AML-193 (cell line): Measurements from ENCODE around the gene MRPL44.
A peak's percentile ranks its signal among the peaks of the same experiment; 100 is the strongest.
"Not testable (repeated sequence)": the region's sequence is repeated elsewhere in the genome, so short reads cannot be mapped to it uniquely, and the experiment has no call there.

Experiments
- DNase-seq, 2 experiments: peaks; one replicate each; lab custom pipeline; 2025; lab: John Stamatoyannopoulos, UW

The MRPL44 gene

DNA sequence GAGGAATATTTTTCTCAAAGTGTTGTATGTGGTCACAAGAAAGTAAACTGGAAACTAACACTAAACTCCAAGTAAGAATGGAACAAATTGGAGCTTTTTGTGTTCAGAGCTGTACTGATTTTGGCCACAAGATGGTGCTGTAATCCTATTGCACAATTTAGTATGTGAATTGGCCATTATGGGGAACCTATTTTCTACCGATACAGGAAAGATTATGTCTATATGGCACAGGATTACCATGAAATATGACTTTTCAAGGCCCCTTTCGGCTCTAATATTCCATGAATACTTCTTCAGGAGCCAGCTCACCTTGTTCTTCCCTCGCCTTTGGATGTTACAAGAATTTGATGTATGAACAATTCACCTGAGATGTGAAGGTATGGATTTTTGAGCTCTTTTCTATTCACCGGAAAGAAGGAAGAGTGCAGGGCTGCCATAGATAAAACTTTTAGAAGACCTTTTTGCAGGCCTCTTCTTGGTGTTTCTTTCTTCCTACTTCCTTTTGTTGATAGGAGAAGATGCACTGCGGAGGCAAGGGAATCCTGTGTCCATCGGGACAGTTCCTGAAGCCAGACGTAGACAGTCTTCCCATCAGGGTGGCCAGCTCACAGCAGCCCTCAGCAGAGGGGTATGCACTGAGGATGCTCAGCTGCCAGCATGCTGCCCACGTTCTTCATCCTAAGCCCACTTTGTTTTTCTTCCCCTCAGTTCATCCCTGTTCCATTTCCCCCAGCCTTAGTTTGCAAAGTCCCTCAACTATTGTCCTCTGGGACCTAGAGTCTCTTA, 13.3 kb downstream of the MRPL44 start:
- DNase-seq = peak; percentile 60 to 62

DNA sequence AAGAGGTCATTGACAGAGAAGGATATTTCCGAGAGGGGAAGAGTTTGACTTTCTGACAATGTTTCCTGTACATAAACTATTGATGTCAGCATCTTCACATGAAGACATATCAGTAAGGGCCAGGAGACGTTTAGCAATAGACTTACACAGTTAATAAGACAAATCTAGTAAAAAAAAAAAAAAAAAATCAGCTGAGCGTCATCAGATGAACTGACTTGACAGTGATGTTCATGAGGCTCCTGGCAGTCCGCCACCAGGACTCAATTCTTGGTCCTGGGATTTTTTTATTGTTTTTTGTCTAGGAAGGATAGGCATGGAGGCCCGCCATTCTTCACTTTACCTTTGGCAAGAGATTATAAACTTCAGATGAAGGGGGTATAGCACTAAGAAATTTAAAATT, 14.5 kb downstream of the MRPL44 start:
- no peak for DNase-seq

DNA sequence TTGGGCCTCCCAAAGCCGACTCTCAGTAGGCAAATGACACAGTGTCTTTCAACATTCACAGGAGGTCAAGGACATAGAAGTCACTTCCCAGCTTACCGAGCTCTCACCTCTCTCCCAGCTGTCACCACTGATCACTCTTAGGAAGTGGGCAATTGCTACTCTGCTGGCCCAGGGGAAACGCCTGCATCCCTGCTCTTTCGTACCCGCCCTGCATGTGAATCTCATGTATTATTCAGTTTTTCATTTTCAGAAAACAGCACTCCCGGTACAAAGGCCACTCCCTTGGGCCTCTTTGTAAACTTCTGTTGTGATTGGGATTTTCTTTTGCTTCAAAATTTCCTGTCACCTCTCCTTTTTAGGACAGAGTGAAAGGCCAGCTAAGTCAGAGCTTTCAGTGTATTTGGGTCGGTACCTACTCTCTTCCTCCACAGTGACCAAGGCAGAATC, 15.4 kb downstream of the MRPL44 start:
- DNase-seq = no peak

DNA sequence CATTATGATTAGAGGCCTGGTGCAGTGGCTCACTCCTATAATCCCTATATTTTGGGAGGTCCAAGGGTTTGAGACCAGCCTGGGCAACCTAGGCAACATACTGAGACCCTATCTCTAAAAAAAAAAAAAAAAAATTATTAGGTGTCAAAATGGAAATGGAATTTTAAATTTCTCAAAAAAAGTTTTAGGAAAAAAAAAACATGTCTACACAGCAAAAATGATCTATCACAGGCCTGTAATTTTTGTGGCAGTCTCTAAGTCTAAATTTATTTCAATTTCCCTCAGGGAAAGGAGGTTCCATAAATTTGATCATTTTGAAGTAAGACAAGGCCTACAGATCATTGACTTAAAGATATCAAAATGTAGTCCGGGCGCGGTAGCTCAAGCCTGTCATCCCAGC, 16.3 kb downstream of the MRPL44 start:
- no peak for DNase-seq

DNA sequence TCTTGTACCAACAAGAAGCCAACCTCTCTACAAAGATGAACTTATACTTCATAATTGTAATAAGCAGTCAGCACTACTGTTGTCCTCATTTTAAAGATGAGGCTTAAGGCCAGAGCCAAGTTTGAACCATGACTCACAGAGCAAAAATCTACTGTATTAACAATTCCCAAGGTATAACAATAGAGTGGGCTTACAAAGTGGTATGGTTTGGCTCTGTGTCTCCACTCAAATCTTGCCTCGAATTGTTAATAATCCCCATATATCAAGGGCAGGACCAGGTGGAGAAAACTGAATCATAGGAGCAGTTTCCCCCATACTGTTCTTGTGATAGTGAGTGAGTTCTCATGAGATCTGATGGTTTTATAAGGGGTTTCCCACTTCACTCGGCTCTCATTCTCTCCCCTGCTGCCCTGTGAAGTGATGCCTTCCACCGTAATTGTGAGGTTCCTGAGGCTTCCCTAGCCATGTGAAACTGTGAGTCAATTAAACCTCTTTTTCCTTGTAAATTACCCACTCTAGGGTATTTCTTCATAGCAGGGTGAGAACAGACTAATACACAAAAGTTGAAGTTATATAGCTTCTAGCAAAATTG, 19.5 kb downstream of the MRPL44 start:
- no peak for DNase-seq

DNA sequence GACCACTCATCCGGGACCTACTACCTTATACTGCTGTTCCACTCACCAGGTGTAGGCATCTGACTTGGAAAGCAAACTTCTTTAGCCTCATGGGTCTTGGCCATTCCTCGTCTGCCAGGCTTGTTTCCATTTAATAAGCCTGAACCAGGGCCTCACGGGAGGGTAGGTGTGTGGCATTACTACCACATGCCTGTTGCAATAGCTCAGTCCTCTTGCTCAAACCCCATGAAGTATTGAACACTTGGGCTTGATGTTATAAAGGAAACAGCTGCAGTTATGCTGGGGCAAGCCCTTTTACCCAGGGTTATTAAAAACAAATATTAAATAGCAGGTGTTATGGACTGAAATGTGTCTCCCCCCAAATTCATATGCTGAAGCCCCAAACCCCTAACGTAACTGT, 21.2 kb downstream of the MRPL44 start:
- DNase-seq = peak in 1 of 2 experiments; percentile 27

DNA sequence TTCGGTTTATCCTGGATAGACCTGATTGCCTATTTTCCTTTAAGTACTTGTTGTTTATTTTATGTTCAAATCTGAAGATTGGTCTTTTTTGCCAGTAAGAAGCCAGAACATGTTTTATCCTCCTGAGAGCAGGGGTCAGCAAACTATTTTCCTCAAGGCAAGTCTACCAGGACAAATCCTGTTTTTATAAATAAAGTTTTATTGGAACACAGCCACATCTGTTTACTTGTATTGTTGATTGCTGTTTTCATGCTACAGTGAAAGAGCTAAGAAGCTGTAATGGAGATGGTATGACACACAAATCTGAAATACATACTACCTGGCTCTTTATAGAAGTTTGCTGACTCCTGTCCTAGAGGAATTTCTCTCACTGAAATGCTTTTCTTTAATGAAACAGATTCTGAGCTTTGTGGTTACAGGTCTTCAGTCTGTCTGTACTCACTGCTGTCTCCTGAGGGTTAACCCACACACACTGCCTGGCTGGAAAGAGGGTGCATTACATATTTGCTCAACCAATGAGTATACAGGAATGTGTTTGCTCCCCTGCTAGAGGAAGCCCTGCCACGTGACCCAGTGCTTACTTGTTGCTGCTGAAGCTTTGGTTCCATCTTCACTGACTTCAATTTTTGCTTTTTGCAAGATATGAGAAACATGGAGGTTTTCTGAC, 22.6 kb downstream of the MRPL44 start:
- no peak for DNase-seq

DNA sequence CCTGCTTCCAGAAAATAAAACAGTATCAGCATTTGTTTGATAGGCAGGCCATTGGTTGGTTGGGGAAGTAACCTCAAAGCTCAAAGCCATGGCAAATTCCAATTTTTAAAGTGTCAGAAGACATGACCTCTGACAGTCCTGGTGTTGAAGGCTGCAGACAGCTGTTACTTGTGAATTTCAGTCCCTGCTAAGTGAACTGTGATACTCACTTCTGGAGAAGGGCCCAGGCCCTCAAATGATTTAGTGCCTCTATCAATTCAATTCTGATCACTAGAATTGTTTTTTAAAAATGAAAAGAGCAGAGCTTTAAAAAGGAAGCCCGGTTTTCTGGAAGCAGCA, 23.1 kb downstream of the MRPL44 start:
- DNase-seq = no peak

DNA sequence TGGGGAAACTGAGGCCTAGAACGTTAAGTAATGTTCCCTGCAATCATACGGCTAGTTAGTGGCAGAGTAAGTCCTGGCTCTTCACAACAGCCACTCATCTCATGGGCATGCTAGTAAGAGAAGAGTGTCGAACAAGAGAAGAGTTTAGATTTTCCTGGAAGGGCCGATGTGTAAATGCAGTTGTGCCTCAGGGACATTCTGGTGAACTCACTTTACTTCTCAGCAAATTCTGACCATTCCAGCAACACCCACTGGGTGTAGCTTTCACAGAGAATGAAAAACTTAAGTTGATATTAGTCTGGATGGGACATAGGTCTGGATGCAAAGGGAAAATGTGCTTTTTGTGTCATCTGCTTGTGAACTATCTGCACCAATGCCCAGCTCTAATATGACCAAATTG, 23.5 kb downstream of the MRPL44 start:
- DNase-seq = no peak

DNA sequence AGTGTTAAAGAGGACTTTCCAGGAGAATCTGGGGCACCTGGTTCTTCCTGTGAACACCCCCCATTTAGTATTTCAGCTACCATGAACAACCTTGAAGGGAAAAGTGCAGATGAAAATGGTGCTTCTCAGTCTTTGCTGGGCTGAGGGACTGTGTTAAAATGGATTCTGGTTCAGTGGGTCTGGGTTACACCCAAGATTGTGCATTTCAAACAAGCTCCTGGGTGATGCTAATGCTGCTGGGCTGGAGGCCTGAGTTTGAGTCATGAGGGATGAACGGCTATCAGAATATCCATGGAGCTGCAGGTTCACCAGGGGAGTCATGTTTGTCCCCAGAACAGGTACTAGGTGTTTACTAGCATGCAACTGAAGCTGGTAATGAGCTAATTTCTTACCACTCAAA, 24.0 kb downstream of the MRPL44 start:
- no peak for DNase-seq

DNA sequence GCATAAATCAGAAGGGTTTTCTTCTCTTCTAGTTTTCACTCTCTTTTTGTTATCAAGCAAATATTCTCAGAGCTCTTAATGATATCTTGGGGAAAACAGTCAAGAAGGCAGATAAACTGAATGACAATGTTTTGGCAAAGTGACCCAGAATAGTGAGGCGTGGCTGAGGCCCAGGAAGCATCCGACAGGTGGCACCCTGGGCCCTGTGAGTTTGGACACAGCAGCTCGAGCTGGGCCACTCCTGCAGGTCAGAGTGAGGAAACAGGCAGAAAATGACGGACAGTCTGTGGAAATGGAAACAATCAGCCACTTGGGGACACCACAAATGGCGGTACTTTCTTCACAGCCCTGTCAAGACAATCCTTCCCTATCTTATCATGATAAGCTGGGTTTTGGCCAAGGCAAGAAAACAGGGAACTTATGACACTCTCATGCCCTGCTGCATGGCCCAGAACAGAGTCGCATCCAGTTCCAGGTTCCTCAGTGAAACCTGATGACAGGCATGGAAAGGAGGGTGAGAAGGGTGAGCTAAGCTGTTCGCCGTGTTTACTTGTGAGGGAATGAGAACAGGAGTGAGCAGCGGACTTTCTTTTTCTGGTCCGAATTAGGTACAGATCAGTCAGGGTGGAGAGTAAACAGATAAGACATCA, 32.1 kb downstream of the MRPL44 start:
- DNase-seq = no peak

DNA sequence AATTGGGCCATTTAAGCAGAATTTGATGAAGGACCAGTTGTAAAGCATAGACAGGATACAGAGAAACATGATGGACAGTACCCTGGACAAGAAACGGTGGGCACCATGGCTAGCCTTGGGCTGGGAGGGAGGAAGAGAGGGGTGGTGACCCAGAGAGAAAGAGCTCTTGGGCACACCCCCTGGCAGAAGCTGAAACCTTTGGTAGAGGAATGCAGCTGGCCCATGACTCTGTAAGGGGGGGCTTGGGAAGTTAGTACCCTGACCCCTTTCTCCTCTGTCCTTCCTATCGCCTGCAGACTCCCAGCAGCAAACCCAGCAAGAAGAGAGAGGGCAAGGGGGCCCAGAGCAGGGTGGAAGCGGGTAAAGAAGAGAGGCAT, 32.6 kb downstream of the MRPL44 start:
- no peak for DNase-seq

DNA sequence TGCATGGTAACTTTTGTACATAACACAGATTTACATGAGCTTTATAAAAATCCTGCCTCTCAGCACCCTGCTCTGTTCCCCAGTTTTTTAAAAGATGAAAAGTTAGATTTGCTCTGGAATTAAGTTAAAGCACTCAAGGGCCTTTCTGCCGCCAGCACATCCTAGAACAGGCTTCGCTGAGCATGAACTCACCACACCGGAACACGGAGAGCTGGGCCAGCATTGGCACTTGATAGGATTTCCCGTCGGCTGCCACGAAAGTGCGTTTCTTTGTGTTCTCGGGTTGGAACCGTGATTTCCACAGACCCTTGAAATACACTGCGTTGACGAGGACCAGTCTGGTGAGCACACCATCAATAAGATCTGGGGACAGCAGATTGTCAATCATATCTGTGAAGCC, 34.3 kb downstream of the MRPL44 start:
- no peak for DNase-seq

DNA sequence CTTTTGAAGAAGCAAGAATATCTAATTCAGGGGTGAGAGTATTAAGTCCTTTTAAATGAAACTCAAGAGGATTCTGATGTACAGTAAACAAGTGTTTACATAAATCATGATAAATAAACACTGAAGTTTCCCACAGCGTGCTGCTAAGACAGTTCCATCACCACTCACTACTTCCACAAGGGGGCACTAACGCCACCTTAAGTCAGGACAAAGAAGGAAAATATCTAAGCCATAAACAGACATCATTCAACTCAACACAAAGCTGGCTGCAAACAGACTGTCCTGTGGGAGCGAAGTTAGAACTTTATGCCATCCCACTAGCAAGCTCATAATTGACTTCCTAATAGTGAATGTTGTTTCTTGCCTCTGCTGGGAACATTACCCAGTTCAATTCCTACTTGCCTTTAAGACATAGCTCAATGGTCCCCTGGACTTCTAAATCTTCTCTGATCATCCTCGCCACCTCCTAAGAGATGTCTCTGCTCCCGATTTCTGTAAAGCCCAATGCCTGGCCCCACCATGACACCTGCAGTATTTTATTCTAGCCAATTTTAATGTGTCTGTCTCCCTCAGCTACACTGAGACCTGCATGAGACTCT, 36.5 kb downstream of the MRPL44 start:
- DNase-seq = peak; percentile 52 to 58

DNA sequence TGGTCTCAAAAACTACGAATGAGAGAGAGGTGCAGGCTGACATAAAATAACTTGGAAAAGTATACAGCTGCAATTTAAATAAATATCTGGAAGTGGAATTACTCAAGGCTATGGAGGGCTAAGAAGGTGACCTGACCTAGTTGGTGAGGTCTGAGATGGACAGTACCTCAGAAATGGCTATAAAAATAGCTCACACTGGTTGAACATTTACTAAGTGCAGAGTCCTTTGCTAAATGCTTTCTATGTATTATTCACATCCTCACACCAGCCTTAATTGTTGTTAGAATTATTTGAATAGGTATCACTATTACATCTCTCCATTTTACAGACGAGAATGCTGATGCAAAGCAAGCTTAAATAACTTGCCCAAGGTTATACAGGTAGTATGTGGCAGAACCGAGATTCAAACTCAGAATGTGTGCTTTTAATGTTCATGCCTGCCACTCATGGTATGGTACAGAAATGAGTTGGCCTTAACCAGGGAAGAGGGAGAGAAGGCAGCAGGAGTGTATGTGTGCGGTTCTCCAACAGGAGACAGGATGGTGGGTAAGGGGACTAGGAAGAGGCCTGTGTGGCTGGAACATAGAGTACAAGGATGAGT, 37.4 kb downstream of the MRPL44 start:
- DNase-seq = no peak

DNA sequence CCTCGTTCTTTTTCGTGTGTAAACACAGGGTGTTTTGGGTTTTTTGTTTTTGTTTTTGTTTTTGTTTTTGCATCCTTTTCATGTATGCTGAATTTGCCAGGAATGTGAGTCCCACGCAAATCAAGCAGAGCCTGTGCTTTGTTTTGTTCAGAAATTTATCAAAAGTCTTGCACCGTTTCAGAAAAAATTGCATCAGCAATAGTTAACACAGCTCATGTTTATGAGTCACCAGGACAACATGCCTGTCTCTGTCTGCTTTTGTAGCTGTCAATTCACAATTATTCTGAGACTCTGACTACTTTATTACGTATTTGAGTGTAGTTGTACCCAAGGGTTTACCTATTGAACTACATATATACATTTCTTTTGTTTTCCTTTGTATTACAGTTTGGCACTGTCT, 38.3 kb downstream of the MRPL44 start:
- DNase-seq = no peak

DNA sequence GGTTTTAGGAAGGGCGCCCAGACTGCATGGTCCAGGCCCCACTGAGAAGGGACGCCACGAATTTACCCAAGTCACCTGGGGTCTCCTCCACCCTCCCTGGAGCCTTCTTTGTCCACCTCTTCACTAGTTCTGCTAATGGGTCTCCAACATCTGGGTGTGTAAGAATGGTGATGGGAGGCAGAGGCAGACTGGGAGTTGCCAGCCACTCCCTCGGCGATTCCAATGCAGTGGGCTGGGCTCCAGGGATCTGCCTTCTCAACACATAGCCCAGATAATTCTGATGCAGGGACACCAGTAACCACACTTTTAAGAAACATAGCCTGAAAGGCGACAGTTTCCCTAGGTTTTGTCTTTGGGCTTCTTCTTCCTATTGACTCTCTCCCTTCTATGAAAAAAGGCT, 39.1 kb downstream of the MRPL44 start:
- no peak for DNase-seq

DNA sequence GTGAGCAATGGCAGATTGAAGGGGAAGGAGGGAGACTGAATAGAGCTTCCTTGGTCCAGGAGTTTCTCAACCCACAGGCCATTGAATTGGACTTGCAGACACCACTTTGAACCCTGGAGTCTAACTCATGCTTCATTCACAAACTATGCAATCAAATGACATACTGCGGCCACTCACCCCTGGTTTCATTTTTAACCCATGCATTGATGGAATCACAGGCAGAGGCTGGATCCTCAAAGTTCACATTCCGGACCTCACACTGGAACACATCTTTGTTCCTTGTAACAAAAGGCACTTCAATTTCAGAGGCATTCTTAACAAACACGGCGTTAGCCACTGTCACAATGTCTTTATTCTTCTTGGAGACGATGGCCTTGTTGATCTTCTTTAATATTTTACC, 40.7 kb downstream of the MRPL44 start:
- DNase-seq = no peak

DNA sequence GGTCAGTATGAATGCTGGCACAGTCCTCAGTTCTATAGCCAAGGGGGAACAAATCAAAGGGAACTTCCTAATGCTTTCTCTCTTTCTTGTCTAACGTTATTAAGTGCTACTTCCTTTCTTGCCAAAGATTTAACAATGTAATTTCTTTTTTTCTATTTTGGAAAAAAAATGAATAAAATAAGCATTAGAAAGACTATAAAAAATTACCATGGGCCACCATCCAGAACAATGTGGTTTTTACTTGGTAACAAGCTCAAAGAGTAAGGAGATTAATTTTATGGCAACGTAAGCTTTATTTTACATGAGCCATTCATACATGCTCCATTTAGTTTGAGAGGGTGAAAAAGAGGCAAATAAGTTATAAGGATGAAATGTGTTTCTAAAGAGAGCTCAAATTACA, 41.7 kb downstream of the MRPL44 start:
- DNase-seq = no peak

DNA sequence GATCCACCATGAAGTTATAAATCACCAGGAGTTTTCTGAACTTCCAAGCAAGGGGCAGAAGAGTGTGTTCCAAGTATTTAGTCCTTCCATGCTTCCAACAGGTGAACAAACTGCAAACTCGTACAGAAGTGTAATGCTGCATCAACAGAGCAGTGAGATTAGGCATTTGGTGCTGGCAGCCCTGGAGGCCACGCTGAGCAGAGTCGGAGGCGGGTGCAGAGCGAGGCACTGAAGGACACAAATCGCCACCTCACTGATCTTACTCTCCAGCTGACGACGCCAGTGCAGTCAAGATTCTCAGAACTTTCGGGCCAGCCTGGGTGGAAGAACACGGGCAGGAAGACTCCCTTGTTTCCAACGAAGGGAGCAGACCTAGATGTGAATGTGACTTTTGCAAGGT, 42.6 kb downstream of the MRPL44 start:
- no peak for DNase-seq

DNA sequence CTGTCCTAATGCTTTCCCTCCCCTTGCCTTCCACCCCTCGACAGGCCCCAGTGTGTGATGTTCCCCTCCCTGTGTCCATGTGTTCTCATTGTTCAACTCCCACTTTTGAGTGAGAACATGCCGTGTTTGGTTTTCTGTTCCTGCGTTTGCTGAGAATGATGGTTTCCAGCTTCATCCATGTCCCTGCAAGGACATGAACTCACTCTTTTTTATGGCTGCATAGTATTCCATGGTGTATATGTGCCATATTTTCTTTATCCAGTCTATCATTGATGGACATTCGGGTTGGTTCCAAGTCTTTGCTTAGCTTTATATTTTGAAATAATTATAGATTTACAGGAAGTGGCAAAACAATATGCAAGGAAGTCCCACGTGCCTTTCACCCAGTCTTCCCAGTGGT, 43.4 kb downstream of the MRPL44 start:
- DNase-seq = not testable (repeated sequence)

DNA sequence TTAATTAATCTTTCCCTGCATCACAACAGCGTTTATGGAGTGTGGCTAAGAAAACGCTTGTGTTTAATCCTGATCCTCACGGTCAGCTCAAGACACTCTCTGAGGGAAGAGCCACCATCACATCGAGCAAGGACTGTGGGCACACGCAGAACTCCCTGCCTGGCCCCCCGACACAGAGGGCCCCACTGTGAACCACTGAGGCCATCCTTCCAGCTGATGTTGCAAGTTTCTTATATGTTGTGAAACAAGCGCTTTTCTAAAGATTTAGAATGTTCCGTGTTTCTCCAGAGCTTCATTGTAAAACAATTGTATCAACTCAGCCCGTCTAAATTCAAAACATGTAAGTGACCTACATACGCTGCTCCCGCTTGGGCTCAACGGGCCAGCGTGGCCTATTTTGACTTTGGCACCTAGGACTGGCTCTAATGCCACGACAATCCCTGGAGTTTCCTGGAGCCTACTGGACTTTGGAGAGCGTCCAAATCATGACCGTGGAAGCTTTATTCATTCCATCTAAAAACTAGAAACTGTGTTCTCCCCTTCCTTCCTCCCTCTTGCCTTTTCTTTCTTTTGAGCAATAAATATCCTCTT, 46.9 kb downstream of the MRPL44 start:
- DNase-seq = no peak
